ENCODE results near the gene OLFM2. TPM values are rescaled to one million over a fixed set of nuclear protein-coding genes. Genes with fewer than 3 reads are reported as not detected.

OLFM2 gene
- total RNA-seq, 1 experiment from 2014 or later: 19.9 TPM

GRCh38 chr19:9911524-9912185 is 24.7 kb downstream of the OLFM2 start:
- RAD21 ChIA-PET (ENCODE audit: low non-redundant PET in 1 of 2, low total read pairs in 2 of 2, uncharacterized antibody in 2 of 2, unreplicated experiment in 2 of 2): no interaction called here
- Histone ChIP-seq H3K79me2 (ENCODE audit: insufficient read depth, low read length) (no peaks in the 10 kb centered on the region), H3K4me3 (replicated peaks in 1 of 2; ENCODE audit: low read depth in 1 of 2, low read length in 2 of 2) (no peak overlapping the region), H3K36me3 (ENCODE audit: control insufficient read depth in 1 of 2, insufficient read depth in 2 of 2, low read length in 2 of 2) (no peaks in the 10 kb centered on the region), H3K4me1 (ENCODE audit: control insufficient read depth in 1 of 2, insufficient read depth in 2 of 2, low read length in 2 of 2) (peaks cover 8 to 12% of the 10 kb centered on the region in 2 experiments; a peak in 3 of 4 replicates), H3K9me2 (ENCODE audit: insufficient read depth) (no peaks in the 10 kb centered on the region), H3K9ac (ENCODE audit: low read length) (no peak overlapping the region), H2AFZ (ENCODE audit: low read depth, low read length, poor library complexity, severe bottlenecking) (no peak overlapping the region), H4K20me1 (ENCODE audit: insufficient read depth) (no peaks in the 10 kb centered on the region), H3K9me3 (ENCODE audit: control insufficient read depth in 1 of 2, insufficient read depth in 1 of 2, low read depth in 1 of 2, low read length in 2 of 2) (no peaks in the 10 kb centered on the region), H3K27me3 (ENCODE audit: insufficient read depth, low read length) (no peaks in the 10 kb centered on the region), H3K4me2 (ENCODE audit: low read length) (no peak overlapping the region), H3K27ac (ENCODE audit: low read depth, low read length) (no peak overlapping the region)
- intact Hi-C loops (cut with micrococcal nuclease): loop anchor here (10.0 kb wide), 2 partner anchors 287 to 327 kb away; partner anchors contain the start of genes ZNF121 and ZNF561
- TF ChIP-seq SP1 (IDR thresholded peaks at IDR 0.05; ENCODE audit: low read depth) (no peak), ZFX (IDR thresholded peaks at IDR 0.05) (no peak), EZH2phosphoT487 (IDR thresholded peaks at IDR 0.05; ENCODE audit: borderline replicate concordance) (no peak), YY1 (IDR thresholded peaks at IDR 0.05; ENCODE audit: extremely low read depth, insufficient replicate concordance, low read depth, low read length) (no peak), EGR1 (IDR thresholded peaks at IDR 0.05; ENCODE audit: low read depth) (no peak), ZBTB33 (IDR thresholded peaks at IDR 0.05; ENCODE audit: extremely low read depth, insufficient replicate concordance, low read length) (no peak), JUND (IDR thresholded peaks at IDR 0.05) (no peak), FOSL1 (IDR thresholded peaks at IDR 0.05; ENCODE audit: low read depth) (no peak), TCF7L2 (IDR thresholded peaks at IDR 0.05; ENCODE audit: borderline replicate concordance, extremely low read depth, insufficient read depth, insufficient read length) (no peak), EZH2 (IDR thresholded peaks at IDR 0.05) (no peak), MAX (IDR thresholded peaks at IDR 0.05) (no peak), CTCF (IDR thresholded peaks at IDR 0.05 in 2 of 3, conservative IDR thresholded peaks at IDR 0.05 in 1 of 3; ENCODE audit: borderline replicate concordance in 1 of 3, insufficient read depth in 1 of 3, low read depth in 2 of 3, low read length in 2 of 3) (no peak), RAD21 (IDR thresholded peaks at IDR 0.05; ENCODE audit: low read depth) (no peak), ZNF274 (IDR thresholded peaks at IDR 0.05; ENCODE audit: low read depth, low read length) (no peak), CBX3 (IDR thresholded peaks at IDR 0.05; ENCODE audit: low read depth) (no peak)
- TF ChIP-seq, protein P1, sequence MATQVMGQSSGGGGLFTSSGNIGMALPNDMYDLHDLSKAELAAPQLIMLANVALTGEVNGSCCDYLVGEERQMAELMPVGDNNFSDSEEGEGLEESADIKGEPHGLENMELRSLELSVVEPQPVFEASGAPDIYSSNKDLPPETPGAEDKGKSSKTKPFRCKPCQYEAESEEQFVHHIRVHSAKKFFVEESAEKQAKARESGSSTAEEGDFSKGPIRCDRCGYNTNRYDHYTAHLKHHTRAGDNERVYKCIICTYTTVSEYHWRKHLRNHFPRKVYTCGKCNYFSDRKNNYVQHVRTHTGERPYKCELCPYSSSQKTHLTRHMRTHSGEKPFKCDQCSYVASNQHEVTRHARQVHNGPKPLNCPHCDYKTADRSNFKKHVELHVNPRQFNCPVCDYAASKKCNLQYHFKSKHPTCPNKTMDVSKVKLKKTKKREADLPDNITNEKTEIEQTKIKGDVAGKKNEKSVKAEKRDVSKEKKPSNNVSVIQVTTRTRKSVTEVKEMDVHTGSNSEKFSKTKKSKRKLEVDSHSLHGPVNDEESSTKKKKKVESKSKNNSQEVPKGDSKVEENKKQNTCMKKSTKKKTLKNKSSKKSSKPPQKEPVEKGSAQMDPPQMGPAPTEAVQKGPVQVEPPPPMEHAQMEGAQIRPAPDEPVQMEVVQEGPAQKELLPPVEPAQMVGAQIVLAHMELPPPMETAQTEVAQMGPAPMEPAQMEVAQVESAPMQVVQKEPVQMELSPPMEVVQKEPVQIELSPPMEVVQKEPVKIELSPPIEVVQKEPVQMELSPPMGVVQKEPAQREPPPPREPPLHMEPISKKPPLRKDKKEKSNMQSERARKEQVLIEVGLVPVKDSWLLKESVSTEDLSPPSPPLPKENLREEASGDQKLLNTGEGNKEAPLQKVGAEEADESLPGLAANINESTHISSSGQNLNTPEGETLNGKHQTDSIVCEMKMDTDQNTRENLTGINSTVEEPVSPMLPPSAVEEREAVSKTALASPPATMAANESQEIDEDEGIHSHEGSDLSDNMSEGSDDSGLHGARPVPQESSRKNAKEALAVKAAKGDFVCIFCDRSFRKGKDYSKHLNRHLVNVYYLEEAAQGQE (IDR thresholded peaks at IDR 0.05; ENCODE audit: low read depth): no peak
- TF ChIP-seq, protein P2, sequence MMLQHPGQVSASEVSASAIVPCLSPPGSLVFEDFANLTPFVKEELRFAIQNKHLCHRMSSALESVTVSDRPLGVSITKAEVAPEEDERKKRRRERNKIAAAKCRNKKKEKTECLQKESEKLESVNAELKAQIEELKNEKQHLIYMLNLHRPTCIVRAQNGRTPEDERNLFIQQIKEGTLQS (IDR thresholded peaks at IDR 0.05): no peak
- POLR2A ChIA-PET: no interaction called here
- DNase-seq (ENCODE audit: low read depth, low spot score): no peak
- CTCF ChIA-PET: no interaction called here
- ATAC-seq: no peak
- no TSS peak for BruUV-seq (replicated peaks)
